ENCODE measurements around the gene MX1.
"Not testable (repeated sequence)": the region's sequence is repeated elsewhere in the genome, so short reads cannot be mapped to it uniquely, and the experiment has no call there.

MX1 gene

DNA sequence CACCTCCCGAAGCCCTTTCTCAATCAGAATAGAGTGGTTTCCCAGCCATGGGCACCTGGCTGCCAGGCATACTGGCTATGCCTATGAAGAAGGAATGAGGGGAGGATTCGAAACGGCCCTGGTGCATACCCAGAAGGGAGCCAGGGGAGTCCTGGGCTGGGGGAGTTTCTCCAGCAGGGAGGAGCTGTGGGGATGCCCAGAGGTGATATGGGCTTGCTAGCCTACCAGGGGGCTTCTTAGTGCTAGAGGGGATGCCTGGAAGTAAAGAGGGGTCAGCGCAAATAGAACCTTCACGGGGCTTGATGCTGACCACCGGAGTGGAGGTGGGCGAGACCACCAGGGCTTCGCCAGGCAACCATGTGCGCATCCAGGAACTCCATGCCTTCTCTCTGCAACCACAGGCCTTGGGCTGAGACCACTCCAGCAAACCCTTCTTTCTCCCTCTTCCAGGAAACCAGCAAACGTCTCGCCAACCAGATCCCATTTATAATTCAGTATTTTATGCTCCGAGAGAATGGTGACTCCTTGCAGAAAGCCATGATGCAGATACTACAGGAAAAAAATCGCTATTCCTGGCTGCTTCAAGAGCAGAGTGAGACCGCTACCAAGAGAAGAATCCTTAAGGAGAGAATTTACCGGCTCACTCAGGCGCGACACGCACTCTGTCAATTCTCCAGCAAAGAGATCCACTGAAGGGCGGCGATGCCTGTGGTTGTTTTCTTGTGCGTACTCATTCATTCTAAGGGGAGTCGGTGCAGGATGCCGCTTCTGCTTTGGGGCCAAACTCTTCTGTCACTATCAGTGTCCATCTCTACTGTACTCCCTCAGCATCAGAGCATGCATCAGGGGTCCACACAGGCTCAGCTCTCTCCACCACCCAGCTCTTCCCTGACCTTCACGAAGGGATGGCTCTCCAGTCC, 18.2 kb upstream of the MX1 start:
- no peak for DNase-seq (ENCODE audit: low read depth)

DNA sequence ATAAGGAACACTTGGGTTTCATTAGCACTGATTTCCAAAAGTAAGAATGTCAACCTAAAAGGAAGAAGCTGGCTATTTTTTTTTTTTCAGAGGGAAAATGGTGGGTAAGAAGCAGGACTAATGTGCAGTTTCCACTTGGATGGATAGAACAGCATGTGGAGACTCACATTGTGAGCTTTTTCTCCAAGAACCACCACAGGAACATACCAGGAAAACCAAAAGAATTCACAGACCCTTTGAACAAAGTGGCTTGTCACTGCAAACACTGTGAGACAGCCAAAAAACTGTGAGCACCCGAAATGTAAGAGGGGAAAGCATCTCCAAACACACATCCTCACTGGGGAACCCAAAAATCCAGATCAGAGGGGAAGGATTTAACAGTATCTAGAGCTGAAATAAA, 15.7 kb upstream of the MX1 start:
- no peak for DNase-seq (ENCODE audit: low read depth)

DNA sequence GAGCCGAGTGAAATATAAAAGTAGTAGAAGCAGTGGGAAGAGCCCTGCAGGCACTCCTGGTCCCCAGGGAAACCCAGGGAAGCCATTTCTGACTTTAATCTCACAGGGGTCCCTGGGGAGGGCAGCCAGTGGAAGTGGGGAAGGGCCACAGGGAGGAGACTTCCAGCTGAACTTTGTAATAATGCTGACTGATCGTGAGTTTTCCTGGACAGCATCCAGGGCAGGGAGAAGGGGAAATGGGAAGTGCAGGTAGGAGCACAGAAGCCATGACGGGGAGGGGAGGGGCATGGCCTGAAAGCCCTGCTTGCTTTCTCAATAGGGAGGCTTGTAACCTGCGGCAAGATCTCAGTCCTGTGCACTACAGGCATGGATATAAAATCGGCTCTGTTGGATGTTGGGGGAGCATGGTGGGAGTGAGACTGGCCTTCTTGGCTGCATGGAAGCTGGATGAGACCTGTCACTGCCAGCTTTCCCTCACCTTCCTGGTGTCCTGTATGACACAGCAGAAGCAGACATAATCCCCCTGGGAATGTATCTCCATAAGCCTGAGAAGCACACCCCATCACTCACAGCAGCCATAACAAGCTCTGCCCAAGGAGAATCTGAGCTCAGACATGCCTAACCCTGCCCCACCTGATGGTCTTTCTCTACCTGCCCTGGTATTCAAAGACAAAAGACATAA, 15.1 kb upstream of the MX1 start:
- no peak for DNase-seq (ENCODE audit: low read depth)

DNA sequence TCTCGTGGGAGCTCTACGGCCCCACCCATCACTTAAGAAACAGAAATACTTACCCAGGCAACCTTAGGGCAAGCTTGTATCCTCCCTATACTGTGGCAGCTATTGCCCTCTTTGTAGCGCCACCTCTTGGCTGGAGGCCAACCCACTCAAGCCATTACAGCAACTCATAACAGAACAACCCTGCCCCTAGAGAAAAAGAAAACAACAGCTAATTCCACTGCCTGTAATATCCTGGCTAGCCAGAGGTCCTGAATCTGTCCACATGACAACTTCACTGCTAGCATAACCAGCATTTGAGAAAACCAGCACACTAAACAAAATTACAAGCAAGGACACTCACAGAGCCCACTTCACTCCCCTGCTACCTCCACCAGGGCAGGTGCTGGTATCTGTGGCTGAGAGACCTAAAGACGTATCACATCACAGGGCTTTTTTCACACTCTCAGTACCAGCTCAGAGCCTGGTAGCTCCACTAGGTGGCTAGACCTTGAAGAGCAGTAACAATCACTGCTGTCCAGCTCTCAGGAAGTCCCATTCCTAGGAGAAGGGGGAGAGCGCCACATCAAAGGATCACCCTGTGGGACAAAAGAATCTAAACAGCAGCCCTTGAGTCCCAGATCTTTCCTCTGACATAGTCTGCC, 14.5 kb upstream of the MX1 start:
- no peak for DNase-seq (ENCODE audit: low read depth)

DNA sequence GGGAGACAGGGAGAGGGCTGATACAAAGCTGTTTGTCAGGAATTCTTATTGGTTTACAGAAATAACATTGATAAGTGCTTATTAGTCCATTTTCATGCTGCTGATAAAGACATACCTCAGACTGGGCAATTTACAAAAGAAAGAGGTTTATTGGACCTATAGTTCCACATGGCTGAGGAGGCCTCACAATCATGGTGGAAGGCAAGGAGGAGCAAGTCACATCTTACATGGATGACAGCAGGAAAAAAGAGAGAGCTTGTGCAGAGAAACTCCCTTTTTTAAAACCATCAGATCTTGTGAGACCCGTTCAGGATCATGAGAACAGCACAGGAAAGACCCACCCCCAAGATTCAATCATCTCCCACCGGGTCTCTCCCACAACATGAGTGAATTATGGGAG, 8.5 kb upstream of the MX1 start:
- not testable (repeated sequence) for DNase-seq (ENCODE audit: low read depth)

DNA sequence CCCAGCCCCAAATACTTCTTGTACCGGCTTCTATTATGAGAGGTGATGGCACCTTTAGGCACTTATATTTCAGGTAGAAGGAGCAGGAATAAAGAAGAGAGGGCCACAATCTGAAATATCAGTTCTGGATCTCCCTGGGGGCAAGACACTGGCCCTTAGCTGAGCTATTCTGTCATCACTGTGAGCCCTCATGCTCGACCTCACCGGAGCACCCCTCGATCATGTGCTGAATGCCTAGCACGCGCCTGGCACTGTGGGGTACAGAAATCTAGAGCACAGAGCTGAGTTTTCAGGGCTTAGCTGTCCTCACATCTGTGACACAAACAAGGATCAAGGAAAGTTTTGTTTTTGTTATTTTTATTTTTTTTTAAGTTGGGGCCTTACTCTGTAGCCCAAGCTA, 7.6 kb upstream of the MX1 start:
- no peak for DNase-seq (ENCODE audit: low read depth)

DNA sequence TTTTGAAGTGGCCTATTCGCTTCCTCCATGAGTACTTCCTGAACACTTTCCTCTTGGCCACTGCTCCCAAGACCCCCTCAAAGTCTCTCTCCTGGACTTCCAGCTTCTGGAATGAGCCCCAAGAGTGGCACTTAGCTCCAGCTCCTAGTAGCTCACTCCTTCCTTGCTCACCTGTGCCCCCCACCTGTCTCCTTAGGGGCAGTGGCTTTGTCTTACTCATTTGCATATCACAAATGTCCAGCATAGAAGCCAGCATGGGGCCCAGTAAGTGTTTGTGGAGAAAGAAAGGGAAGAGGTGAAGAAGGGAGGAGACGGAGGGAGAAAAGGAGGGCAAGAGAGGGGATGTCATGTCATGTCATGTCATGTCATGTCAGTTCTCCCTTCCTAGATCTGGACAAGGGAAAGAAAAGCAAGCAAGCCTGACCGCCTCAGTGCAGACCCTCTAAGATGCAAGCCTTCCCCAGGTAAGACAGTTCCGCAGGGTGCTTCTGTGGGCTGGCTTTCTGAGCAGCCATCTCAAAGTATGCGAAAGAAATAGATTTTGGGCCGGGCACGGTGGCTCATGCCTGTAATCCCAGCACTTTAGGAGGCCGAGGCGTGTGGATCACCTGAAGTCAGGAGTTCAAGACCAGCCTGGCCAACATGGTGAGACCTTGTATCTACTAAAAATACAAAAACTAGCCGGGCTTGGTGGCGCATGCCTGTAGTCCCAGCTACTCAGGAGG, 6.9 kb upstream of the MX1 start:
- DNase-seq (ENCODE audit: low read depth): no peak

DNA sequence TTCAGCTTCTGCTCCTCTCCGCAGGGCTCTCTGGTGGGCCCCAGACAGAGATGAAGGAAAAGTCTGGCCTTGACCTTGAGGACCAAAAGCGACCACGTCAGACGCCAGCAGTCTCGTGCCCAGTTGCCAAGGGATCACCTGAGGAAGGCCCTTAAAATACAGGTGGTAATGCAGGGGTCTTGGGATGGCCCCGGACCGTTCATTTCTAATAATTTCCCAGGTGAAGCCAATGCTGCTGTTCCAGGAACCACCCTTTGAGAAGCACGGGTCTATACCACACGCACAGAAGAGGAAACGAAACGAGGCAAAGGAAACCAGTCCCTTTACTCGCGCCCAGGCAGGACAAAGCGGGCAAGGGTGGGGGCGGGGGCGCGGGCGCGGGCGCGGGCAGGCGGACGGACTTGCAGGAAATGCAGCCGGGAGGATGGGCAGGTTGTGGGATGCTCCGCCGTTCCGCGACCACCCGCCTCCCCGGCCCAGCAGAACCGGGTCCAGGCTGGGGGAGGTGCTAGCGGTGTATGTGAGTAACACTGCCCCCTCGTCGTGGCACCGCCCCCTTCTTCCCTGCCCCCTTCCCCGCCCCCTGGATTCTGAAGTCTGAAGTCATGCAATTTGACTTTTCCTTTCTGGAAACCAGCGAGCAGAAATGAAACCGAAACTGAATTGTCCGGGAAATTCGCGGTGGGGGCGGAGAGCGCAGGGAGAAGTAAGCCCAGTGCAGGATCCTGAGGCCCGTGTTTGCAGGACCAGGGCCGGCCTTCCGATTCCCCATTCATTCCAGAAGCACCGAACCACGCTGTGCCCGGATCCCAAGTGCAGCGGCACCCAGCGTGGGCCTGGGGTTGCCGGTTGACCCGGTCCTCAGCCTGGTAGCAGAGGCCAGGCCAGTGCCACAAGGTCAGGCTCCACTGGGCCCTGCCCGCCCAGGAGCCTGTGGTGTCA, 5.8 kb upstream of the MX1 start:
- peak; percentile 26 for DNase-seq (ENCODE audit: low read depth)

DNA sequence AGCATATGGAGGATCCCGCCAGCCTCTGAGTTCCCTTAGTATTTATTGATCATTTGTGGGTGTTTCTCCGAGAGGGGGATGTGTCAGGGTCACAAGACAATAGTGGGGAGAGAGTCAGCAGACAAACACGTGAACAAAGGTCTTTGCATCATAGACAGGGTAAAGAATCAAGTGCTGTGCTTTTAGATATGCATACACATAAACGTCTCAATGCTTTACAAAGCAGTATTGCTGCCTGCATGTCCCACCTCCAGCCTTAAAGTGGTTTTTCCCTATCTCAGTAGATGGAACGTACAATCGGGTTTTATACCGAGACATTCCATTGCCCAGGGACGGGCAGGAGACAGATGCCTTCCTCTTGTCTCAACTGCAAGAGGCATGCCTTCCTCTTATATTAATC, 5.0 kb upstream of the MX1 start:
- DNase-seq (ENCODE audit: low read depth): not testable (repeated sequence)

DNA sequence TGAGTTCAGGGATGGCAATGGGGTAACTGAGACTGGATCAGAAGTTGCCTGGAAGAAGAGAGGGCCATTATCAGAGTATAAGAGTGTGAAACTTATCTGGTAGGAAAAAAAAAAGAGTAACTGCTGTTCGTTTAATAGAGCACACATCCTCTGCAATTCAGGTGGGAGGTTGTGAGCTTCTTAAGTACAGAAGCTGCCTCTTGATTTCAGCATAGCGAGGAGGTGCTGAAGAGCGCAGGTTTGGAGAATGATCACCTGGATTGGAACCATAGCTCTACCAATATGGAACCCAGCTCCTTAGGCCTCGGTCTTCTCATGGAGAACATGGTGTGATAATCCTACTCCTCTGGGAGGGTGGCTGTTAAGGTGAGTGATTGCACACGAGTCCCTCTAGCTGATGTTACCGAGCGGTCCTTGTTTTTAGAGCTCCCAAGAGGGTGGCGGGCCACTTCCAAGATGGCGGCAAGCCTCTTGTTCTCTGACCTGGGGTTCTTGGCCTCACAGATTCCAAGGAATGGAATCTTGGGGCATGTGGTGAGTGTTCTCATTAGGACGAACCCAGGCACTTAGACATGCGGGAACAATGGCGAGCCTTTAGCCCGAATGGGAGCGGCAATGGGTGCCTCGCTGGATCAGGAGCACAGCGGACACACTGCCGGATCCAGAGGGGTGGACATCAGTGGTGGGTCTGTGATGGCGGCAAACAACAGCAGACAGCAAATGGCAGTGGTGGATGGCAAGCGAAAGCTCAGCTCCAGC, 3.3 kb upstream of the MX1 start:
- no peak for DNase-seq (ENCODE audit: low read depth)

DNA sequence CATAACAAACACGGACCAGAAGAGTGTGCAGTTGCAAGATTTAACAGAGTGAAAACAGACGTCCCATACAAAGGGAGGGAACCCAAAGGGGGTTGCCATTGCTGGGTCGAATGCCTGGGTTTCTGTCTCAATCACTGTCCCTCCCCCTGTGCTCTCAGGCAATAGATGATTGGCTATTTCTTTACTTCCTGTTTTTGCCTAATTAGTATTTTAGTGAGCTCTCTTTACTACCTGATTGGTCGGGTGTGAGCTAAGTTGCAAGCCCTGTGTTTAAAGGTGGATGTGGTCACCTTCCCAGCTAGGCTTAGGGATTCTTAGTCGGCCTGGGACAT, 2.8 kb upstream of the MX1 start:
- DNase-seq (ENCODE audit: low read depth): not testable (repeated sequence)

DNA sequence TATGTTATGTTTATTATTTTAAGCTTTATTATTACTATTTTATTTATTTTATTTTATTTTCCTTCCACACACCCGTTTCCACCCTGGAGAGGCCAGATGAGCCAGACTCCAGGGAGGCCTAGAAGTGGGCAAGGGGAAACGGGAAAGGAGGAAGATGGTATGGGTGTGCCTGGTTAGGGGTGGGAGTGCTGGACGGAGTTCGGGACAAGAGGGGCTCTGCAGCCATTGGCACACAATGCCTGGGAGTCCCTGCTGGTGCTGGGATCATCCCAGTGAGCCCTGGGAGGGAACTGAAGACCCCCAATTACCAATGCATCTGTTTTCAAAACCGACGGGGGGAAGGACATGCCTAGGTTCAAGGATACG, 468 bp upstream of the MX1 start:
- no peak for DNase-seq (ENCODE audit: low read depth)

DNA sequence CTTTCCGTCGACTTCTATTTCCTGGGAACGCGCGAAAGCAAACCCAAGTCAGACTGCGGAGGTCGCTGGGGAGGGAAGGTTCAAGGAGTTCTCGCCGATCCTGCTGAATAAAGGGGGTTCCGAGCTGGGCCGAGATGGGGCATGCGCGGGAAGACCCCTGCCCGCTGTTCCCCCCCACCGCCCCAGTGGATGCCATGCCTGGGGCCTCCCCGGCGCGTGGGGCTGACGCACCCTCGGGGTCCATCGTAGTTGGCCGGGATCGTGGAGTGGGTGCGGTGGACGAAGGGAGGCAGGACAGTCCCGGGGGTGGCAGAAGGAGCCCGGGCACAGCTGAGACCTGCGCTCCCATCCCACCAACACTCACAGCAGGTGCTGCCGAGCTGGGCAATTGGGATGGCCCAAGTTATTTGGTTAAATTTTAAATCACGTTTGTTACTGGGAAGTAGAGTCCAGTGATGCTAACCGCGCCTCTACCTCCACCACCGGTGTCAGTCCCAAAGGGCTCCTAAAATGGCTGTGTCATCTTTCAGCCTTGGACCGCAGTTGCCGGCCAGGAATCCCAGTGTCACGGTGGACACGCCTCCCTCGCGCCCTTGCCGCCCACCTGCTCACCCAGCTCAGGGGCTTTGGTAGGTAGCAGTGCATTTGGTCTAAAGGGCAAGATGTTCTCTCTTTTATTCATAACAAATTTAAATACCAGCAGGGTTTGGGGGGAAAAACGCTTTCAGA, 801 bp downstream of the MX1 start:
- DNase-seq (ENCODE audit: low read depth): no peak

DNA sequence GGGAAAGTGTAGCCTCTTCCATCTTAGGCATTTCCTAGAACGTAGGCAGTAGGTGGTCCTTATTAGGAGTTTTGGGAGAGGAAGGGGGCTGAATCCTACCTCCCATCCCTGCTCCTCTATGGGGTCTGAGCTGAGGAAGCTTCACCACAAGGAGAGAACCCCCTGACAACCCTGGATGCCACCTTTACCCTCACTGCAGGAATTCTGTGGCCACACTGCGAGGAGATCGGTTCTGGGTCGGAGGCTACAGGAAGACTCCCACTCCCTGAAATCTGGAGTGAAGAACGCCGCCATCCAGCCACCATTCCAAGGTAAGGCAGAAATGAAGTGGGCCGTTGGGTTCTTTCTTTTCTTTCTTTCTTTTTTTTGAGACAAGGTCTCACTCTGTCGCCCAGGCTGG, 1.5 kb downstream of the MX1 start:
- DNase-seq (ENCODE audit: low read depth): no peak

DNA sequence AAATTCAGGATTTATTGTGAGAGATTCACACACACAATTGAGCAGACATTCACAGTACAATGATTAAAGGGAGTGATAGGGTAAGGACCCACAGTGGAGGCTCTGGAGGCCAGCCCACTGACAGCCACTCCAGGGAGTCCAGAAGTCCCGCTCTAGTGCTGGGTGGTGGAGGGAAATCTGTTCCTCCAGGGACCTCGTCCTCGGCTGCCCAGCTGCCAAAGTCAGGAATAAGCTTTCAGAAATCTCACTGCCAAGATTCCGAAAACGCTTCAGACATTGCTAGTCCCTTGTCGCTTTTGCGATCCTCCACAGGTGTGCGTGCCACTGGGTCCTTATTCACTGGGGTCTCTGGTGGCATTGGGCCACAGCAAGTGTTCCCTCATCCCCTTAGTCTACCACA, 2.3 kb downstream of the MX1 start:
- DNase-seq (ENCODE audit: low read depth): no peak

DNA sequence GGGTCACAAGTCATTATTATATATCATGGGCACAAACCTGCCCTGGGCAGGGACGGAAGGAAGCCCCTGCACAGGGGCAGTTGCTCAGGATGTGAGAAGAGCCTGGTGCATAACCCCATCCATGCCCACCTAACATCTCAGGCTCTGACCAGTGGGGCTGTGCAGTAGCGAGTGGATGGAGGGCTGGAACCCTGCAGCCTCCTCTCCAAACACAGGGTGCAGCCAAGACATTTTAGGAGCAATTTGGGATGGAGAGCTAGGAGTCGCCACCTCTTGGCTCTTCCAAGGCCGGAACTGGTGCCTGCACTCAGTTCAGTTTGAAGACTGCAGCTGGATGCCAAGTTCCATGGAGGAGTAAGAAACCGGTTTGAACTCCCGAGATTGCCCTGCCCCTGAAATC, 2.8 kb downstream of the MX1 start:
- DNase-seq (ENCODE audit: low read depth): no peak

DNA sequence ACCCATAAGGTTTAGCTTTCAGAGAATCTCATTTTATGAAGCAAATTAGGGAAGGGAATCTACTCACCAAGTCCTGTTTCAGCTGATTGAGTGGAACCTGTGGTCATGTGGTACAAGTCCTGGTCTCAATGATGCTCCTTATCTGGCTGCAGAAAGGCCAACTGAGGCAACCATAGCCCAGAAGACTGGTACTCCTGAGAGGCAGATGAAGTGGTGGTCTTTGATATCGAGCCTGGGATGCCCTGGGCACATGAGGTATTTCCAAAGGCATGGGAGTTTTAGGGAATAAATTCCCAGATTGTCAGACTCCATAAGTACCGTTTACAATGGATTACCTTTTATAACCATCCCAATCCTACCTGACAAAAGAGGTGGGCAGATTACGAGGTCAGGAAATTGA, 3.3 kb downstream of the MX1 start:
- no peak for DNase-seq (ENCODE audit: low read depth)

DNA sequence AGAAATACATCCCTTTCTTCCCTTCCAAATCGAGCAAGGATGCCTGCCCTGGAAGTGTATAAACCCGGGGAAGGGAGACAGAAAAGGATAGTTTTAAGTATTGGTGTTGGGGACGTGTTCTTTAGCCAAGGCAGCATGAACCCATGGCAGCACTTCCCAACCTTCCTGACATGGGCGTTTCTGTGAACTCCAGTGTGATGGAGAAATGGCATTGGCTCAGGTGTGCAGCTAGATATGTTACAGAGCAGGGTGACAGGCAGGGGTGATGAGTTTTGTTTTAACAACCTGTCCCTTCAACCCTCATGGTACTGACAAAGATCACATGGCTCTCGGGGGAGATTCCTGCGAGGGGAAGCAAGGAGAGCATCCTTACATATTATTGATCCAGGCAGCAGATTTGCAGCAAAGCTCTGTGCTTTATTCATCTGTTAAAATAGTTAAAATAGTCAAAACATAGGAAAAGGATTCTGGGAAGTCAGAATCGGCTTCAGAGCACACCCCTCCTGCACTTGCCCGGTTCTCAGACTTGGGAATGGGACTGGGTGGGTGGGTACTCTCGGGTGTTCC, 4.0 kb downstream of the MX1 start:
- DNase-seq (ENCODE audit: low read depth): no peak

DNA sequence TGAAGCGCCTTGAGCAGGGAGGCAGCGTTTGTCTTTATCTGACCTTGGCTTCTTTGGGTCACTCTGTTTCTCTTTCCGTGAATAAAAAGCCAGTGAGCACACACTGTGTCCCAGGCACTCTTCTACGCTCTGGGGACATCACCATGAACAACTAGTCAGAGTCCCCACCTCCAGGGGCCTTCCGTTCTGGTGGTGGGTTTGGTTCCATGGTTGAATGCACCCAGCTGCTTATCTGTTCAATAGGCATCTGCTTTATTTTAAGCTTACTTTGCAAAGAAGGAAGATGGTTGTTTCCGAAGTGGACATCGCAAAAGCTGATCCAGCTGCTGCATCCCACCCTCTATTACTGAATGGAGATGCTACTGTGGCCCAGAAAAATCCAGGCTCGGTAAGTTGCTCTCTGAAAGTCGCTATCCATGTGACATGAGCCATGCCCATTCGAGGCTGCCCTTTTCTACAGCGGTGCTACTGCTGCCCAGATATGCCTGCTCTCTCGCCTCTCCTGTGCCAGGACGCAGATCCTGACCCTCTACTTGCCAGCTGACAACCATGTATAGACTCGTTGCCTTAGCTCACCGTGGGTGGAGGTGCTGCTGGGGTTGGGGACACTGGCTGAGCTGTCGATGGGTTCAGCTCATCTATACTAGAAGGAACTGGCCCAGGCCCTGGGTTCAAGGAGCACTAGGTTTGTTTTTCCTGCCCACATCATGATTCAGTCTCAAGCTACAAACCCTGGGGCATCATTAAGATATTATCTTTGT, 5.9 kb downstream of the MX1 start:
- no peak for DNase-seq (ENCODE audit: low read depth)
